ENCODE results near the gene TIAM1.

TIAM1 gene

DNA sequence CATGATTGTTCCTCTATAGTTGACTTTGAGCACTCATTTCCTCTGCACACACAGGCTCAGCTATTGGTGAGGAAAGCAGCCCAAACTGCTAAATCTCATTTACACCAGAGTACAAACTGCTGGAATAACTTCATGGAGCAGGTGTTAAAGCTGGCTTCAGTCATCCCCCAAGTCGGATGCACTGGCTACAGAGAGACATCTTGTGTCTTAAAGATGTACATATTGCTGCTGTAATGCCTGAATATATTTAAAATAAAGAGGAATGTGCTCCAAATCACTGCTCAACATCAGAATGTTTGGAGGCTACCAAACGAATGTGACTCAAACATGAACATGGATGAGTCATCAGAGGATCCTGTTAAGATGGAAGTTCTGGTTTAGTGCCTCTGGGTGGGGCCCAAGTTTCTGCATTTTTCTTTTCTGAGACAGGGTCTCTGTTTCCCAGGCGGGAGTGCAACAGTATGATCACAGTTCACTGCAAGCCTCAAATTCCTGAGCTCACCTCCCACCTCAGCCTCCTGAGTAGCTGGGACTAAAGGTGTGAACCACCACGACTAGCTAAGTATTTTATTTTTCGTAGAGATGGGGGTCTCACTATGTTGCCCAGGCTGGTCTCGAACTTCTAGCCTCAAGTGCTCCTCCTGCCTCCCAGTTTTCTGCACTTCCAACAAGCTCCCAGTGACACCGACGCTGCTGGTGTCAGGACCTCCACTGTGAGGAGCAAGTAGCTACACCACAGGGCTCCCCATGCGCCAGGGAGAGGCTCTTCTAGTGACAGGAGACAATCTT, 226.7 kb downstream of the TIAM1 start:
- DNase-seq = peak; percentile 22 to 24

DNA sequence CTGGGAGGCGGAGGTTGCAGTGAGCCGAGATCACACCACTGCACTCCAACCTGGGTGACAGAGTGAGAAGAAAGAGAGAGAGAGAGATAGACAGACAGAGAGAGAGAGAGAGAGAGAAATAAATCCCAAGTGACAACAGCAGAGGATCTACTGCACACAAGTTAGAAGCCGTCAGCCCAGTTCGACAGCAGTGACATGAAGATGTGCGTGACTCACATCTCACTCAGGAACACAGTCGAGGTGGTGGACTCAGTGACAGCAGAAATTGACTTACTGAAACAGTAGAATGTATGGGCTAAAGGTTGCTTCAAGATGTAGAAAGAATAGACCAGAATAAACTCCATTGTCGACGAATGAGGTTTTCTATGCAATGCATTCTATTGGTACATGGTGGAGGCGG, 228.8 kb downstream of the TIAM1 start:
- DNase-seq = no peak

GRCh38 chr21:31111093-31111492, 233.0 kb downstream of the TIAM1 start:
- no peak for DNase-seq

DNA sequence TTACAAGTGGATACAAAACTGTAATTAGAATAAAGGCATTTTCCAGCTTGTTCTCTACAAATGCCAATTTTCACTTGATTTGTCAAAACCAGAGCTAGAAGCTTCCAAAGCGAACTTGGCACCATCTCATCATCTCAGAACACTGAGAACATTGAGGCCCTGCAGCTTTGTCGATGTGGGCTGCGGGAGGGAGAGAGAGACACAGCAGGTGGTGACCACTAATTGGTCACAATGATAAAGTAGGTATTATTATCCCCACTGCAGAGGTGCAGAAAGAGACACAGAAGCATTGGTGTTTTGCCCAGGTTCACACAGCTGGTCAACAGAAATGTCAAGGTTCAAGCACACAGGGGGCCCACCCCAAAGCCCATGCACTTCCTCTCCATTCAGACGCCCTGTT, 233.6 kb downstream of the TIAM1 start:
- no peak for DNase-seq

GRCh38 chr21:31107871-31108270, 236.2 kb downstream of the TIAM1 start:
- DNase-seq = peak; percentile 56 to 61

DNA sequence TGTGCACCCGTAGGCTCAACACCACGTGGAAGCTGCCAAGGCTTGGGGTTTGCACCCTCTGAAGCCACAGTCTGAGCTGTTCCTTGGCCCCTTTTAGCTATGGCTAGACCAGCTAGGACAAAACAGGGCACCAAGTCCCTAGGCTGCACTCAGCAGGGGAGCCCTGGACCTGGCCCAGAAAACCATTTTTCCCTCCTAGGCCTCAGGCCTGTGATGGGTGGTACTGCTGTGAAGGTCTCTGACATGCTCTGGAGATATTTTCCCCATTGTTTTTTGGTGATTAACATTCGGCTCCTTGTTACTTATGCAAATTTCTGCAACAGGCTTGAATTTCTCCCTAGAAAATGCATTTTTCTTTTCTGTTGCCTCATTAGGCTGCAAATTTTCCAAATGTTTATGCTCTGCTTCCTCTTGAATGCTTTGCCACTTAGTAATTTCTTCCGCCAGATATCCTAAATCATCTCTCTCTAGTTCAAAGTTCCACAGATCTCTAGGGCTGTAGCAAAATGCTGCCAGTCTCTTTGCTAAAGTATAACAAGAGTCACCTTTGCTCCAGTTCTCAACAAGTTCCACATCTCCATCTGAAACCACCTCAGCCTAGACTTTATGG, 236.8 kb downstream of the TIAM1 start:
- DNase-seq = no peak

- no peak for DNase-seq
Measured at GRCh38 chr21:31103571-31104265, 240.3 kb downstream of the TIAM1 start.

- no peak for DNase-seq
Measured at GRCh38 chr21:31103163-31103562, 240.9 kb downstream of the TIAM1 start.

DNA sequence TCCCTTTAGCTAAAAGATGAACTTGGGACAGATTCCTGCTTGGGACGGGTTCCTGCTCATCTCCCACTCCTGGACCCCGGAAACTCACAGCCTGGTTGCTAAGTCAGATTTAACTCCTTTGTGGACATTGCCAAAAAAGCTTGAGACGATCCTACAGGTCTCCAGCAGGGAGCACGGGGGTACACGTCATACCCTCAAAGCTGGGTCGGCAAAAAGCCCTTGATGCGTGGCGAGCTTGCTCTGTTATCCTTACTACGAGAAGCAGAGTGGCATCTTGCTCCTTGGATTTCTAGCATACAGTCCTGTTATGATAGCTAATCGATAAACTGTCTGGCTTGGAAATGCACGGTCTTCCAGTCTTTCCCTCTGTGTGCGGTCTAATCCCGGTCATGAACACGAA, 244.9 kb downstream of the TIAM1 start:
- no peak for DNase-seq

DNA sequence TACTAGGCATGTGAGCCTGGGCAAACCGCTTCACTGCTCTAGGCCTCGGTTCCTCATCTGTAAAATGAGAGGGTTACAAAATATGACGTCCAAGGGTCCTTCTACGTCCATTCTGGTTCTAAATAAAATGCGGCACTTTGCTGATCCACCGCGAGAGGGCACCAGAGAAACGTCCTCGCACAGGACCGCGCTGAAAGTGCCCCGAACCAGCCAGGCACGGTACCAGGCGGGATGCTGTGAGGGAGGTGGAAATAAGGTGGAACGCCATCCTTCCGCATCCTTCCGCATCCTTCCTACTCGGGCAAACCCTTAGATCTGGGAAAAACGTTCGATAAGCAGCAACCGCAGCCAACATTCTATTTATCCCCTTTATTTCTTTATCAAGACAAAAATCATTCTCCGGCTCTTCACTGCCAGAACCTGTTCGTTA, 245.5 kb downstream of the TIAM1 start:
- peak; percentile 66 to 69 for DNase-seq

GRCh38 chr21:31092832-31093625, 251.0 kb downstream of the TIAM1 start:
- DNase-seq = no peak

- DNase-seq = no peak
Measured at GRCh38 chr21:31090376-31090775, 253.7 kb downstream of the TIAM1 start.

DNA sequence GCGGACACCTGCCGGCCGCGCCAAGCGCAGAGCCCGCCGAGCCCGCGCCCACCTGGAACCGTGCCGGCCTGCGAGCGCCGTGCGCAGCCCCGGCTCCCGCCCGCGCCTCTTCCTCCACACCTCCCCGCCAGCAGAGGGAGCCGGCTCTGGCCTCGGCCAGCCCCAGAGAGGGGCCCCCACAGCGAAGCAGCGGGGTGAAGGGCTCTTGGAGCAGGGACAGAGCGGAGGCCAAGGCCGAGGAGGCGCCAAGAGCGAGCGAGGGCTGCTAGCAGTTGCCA, 255.6 kb downstream of the TIAM1 start:
- no peak for DNase-seq

- DNase-seq = peak; percentile 24 to 46
Measured at GRCh38 chr21:31087639-31088473, 256.2 kb downstream of the TIAM1 start.

GRCh38 chr21:31084689-31085088, 259.4 kb downstream of the TIAM1 start:
- no peak for DNase-seq

DNA sequence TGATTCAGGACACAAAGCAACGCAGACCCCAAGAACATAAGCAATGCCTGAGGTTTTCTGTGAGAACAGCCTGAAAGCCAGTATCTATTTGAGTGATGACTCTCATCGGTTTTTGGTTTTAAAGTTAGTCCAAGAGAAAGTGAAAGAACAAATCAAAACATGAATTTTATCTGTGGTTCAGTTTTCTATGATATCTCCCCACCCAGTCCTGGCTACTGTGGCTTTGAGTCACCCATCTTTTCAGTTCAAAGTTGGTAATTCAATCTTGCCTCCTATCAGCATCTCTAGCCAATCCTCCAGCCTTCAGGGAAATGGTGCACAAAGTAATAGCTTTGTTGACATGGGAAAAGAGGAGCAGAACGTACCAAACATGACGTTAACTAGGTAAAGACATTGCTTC, 265.3 kb downstream of the TIAM1 start:
- DNase-seq = no peak

- DNase-seq = no peak
Measured at GRCh38 chr21:31078216-31078615, 265.8 kb downstream of the TIAM1 start.

GRCh38 chr21:31075848-31076247, 268.2 kb downstream of the TIAM1 start:
- DNase-seq = no peak

GRCh38 chr21:31072533-31072932, 271.5 kb downstream of the TIAM1 start:
- no peak for DNase-seq
